Adrenal gland (tissue), 5 donors: ENCODE results near the gene IFNA5.

ENCODE experiments used
- POLR2A ChIP-seq, 2 donors: fragments of 450-650 bp; IDR thresholded peaks; one replicate each; pipeline ENCODE4 v1.6.1; 2017; ENCODE audit warnings: antibody characterized with exemption in 2 of 2, mild to moderate bottlenecking in 2 of 2, moderate library complexity in 1 of 2
- TF ChIP-seq, protein P1 (sequence below), 6 experiments: fragments of 450-650 bp in 4 of 6; fragments of 200-600 bp in 2 of 6; sonication (generic) in 1 of 6; IDR thresholded peaks; 1 replicate in 5 of 6; 2 replicates in 1 of 6; pipeline versions ENCODE4 v1.5.1 to v1.8.0; 2016 to 2021; ENCODE audit warnings: antibody characterized with exemption in 6 of 6, mild to moderate bottlenecking in 2 of 6, moderate library complexity in 1 of 6
- donor health status: DM: no; HTN: no; CAD: no.

DNA sequence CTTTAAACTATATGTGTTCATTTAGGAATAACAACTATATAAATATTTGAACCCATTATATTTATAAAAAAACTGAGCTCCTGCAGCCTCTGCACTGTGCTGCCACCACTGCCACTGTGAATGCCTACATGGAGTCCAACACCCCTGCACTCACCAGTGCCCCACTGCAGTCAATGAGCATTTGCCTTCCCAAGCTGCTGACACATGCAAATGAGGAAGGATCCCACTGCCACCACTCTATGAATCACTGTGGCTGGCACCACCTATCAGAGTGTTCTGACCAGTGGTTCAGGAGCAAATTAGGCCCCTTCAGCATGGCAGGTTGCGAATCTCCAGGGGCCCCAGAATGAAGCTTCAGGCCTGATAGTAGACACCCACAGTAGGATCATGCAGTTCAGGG is 9.1 kb downstream of the IFNA5 start:
- TF ChIP-seq, protein P1, sequence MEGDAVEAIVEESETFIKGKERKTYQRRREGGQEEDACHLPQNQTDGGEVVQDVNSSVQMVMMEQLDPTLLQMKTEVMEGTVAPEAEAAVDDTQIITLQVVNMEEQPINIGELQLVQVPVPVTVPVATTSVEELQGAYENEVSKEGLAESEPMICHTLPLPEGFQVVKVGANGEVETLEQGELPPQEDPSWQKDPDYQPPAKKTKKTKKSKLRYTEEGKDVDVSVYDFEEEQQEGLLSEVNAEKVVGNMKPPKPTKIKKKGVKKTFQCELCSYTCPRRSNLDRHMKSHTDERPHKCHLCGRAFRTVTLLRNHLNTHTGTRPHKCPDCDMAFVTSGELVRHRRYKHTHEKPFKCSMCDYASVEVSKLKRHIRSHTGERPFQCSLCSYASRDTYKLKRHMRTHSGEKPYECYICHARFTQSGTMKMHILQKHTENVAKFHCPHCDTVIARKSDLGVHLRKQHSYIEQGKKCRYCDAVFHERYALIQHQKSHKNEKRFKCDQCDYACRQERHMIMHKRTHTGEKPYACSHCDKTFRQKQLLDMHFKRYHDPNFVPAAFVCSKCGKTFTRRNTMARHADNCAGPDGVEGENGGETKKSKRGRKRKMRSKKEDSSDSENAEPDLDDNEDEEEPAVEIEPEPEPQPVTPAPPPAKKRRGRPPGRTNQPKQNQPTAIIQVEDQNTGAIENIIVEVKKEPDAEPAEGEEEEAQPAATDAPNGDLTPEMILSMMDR (IDR thresholded peaks at IDR 0.05): no peak
- no peak for TF ChIP-seq POLR2A (IDR thresholded peaks at IDR 0.05)
